HFFc6 (cell line): ENCODE measurements around the gene SCAP. TPM values are rescaled to one million over a fixed set of nuclear protein-coding genes. Genes with fewer than 3 reads are reported as not detected.
"Not testable (repeated sequence)": the region's sequence is repeated elsewhere in the genome, so short reads cannot be mapped to it uniquely, and the experiment has no call there.

Source experiments
- DNase-seq: peaks from one replicate; pipeline ENCODE4 v3.0.0-alpha.2; 2018
- H3K27ac Mint-ChIP-seq: 2 replicates; pipeline ENCODE4 v1.8.0; 2020; ENCODE audit warnings: mild to moderate bottlenecking, mixed read lengths
- H3K27me3 Mint-ChIP-seq: 2 replicates; pipeline ENCODE4 v1.8.0; 2021; ENCODE audit warnings: mild to moderate bottlenecking, moderate library complexity, mixed read lengths; ENCODE audit not compliant: insufficient read depth
- H3K36me3 Mint-ChIP-seq: 2 replicates; pipeline ENCODE4 v1.8.0; 2021; ENCODE audit warnings: low read depth, mixed read lengths
- H3K4me1 Mint-ChIP-seq: 2 replicates; pipeline ENCODE4 v1.8.0; 2020; ENCODE audit warnings: low read depth, mixed read lengths
- H3K4me3 Mint-ChIP-seq: 2 replicates; pipeline ENCODE4 v1.8.0; 2020; ENCODE audit warnings: mild to moderate bottlenecking, moderate library complexity, mixed read lengths
- H3K9me3 Mint-ChIP-seq: 2 replicates; pipeline ENCODE4 v1.8.0; 2020; ENCODE audit warnings: mild to moderate bottlenecking, mixed read lengths
- CTCF ChIP-seq: fragments of 200-600 bp; sonication (generic); IDR thresholded peaks from 2 replicates; pipeline ENCODE4 v1.5.0; 2021; ENCODE audit warnings: antibody characterized with exemption, mild to moderate bottlenecking
- total RNA-seq, 6 experiments: library from RNA; stranded (reverse); fragmentation: NEBNext Ultra II Directional; extraction: Animal tissue kit (Norgen Biotek cat#: 25700); gene quantifications; 2 replicates in 1 of 6; 3 replicates in 5 of 6; pipeline ENCODE4 v1.2.3, GENCODE V29; 2021

SCAP gene
- total RNA-seq, 6 experiments from 2014 or later = 48.3 to 63.3 (median 54.9) TPM

GRCh38 chr3:47515864-47516319 is 40.2 kb upstream of the SCAP start:
- Mint-ChIP-seq H3K36me3 (0 out of 2 replicates have a peak, but pooled peaks cover 4% of the 10 kb centered on the region), H3K27me3 (peaks cover 4% of the 10 kb centered on the region; the same call in 1 of the 2 replicates), H3K27ac (no peak overlapping the region), H3K9me3 (no peaks in the 10 kb centered on the region), H3K4me1 (peaks cover 21% of the 10 kb centered on the region), H3K4me3 (peak overlapping the region; percentile 2; the same call in 1 of the 2 replicates)
- DNase-seq = no peak
- no peak for TF ChIP-seq CTCF

- no peak for DNase-seq
- Mint-ChIP-seq H3K27ac (peak overlapping the region; percentile 40; the same call in 1 of the 2 replicates), H3K27me3 (peaks cover 4% of the 10 kb centered on the region; the same call in 1 of the 2 replicates), H3K36me3 (0 out of 2 replicates have a peak, but pooled peaks cover 4% of the 10 kb centered on the region), H3K9me3 (no peaks in the 10 kb centered on the region), H3K4me1 (peaks cover 21% of the 10 kb centered on the region), H3K4me3 (peak overlapping the region; percentile 57)
- no peak for TF ChIP-seq CTCF
These were observed 39.4 kb upstream of the SCAP start for GRCh38 chr3:47515100-47515499.

GRCh38 chr3:47513125-47513929 is 37.6 kb upstream of the SCAP start, which contains the start of gene ELP6:
Gene ELP6 (minus strand): TSS chr3:47513712. CDS start chr3:47513590, 122 bp downstream.
- peaks cover 4% of the 10 kb centered on the region; the same call in 1 of the 2 replicates for H3K27me3 Mint-ChIP-seq
- peak; percentile 93 for DNase-seq
- peaks cover 6% of the 10 kb centered on the region; the same call in 1 of the 2 replicates for H3K36me3 Mint-ChIP-seq
- peak within 1 kb of the TSS; percentile 98 for H3K4me3 Mint-ChIP-seq
- H3K9me3 Mint-ChIP-seq = no peaks in the 10 kb centered on the region
- peaks cover 21% of the 10 kb centered on the region for H3K4me1 Mint-ChIP-seq
- TF ChIP-seq CTCF = peak; percentile 73
- H3K27ac Mint-ChIP-seq = peak within 1 kb of the TSS; percentile 92

GRCh38 chr3:47512416-47513124 is 36.8 kb upstream of the SCAP start:
- no peak for DNase-seq
- Mint-ChIP-seq H3K27me3 (peaks cover 4% of the 10 kb centered on the region; the same call in 1 of the 2 replicates), H3K9me3 (no peaks in the 10 kb centered on the region), H3K4me1 (peaks cover 21% of the 10 kb centered on the region), H3K36me3 (peaks cover 12% of the 10 kb centered on the region; the same call in 1 of the 2 replicates), H3K27ac (peak overlapping the region; percentile 92), H3K4me3 (peak overlapping the region; percentile 98)
- no peak for TF ChIP-seq CTCF

- peaks cover 26% of the 10 kb centered on the region for H3K36me3 Mint-ChIP-seq
- not testable (repeated sequence) for H3K9me3 Mint-ChIP-seq
These were observed 29.5 kb upstream of the SCAP start for GRCh38 chr3:47505267-47505666.

More at GRCh38 chr3:47505267-47505666, 29.5 kb upstream of the SCAP start:
- not testable (repeated sequence) for H3K4me3 Mint-ChIP-seq, DNase-seq, H3K27me3 Mint-ChIP-seq, H3K27ac Mint-ChIP-seq, H3K4me1 Mint-ChIP-seq
